ENCODE data around the gene ARF5. TPM values are rescaled to one million over a fixed set of nuclear protein-coding genes. Genes with fewer than 3 reads are reported as not detected.
A peak's percentile ranks its signal among the peaks of the same experiment; 100 is the strongest.

Gene ARF5
- total RNA-seq, 1 experiment from 2014 or later: 252 TPM

DNA sequence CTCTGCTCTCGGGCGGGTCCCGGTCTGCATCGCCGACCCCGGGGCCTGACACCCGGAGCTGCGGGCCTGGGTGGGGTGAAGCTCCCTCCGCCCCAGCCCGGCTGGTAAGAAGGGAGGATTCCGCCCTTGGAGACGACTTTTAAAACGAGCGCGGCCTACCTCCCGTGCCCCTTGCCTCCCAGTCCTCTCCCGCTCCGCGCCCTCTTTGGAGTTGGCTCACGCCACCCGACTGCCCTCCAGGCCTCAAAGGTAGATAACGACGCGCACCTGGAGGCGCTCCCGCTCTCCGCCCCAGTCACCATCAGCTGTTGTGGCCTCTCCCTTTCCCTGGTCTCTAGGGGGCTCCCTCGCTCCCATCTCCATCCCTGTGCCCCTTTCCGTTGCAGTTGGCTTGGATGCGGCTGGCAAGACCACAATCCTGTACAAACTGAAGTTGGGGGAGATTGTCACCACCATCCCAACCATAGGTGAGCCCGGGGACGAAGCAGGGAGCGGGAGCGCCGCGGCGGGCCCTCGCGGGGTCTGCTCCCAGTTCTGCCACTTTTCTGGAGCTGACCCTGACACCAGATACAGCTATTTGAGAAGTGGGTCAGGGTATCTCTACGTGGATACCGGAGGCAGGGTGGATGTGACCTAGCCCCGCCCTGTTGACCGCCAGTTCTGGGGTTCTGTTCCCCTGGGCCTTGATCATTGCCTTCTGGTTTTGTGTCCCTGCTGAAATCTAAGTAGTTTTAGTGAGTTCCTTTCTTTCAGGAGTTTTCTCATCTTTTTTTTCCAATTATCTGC, 679 bp downstream of the ARF5 start:
- peak; percentile 57 for DNase-seq (ENCODE audit: low read depth)

DNA sequence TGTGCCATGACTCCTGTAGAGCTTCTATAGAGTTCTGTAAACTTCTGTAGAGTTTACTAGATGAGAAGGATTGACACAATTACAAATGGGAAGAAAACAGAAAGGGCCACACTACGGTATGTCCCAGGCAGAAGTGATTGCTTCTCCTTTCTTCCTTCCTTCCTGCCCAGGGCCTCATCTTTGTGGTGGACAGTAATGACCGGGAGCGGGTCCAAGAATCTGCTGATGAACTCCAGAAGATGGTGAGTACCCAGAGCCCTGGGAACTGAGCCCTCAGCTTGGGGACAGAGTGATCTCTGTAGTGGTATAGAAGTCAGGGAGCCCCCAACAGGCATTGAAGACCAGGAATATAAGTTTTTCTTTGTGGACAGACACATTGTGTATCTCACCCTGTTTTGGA, 1.7 kb downstream of the ARF5 start:
- no peak for DNase-seq (ENCODE audit: low read depth)

- DNase-seq (ENCODE audit: low read depth): no peak
Observed at GRCh38 chr7:127591189-127591588, 3.0 kb downstream of the ARF5 start.

GRCh38 chr7:127591591-127591990, 3.4 kb downstream of the ARF5 start:
- no peak for DNase-seq (ENCODE audit: low read depth)

GRCh38 chr7:127592550-127592949, 4.3 kb downstream of the ARF5 start:
- no peak for DNase-seq (ENCODE audit: low read depth)

- no peak for DNase-seq (ENCODE audit: low read depth)
Observed at GRCh38 chr7:127594490-127594889, 6.3 kb downstream of the ARF5 start.

- no peak for DNase-seq (ENCODE audit: low read depth)
Observed at GRCh38 chr7:127595737-127596136, 7.5 kb downstream of the ARF5 start.

DNA sequence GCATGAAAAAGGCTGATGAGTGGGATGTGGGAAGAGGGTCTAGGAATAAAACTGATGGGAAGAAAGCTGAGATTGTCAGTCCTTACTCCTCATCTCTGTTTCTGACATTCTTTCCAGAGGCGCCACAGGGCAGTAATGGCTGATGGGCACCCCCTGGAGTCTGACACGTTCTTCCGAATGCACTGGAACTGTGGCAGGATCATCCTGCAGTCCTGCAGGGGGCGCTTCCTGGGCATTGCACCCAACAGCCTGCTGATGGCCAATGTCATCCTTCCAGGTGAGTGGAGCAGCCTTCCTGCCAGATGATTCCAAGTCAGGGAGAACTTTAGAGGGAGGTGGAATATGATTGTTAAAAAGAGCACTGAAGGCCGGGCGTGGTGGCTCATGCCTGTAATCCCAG, 10.1 kb downstream of the ARF5 start:
- DNase-seq (ENCODE audit: low read depth): no peak

DNA sequence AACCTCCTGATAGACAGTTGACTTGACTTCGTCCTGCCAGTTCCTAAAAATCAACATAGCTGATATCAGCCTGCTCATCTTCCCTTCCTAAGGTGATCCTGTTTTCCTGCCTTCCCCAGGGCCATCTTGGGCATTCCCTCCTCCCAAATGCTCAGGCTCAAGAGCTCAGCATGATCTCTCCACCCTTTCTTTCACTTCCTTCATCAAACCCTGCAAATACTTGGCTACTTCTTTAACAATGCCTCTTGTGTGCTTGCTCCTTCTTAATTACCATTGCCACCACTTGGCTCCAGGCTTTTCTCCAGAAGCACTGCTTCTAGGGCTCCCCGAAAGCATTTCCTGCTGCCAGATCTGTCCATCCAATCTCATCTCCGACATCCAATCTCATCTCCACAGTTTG, 12.7 kb downstream of the ARF5 start:
- no peak for DNase-seq (ENCODE audit: low read depth)

GRCh38 chr7:127608446-127608845, 20.2 kb downstream of the ARF5 start:
- DNase-seq (ENCODE audit: low read depth): no peak

DNA sequence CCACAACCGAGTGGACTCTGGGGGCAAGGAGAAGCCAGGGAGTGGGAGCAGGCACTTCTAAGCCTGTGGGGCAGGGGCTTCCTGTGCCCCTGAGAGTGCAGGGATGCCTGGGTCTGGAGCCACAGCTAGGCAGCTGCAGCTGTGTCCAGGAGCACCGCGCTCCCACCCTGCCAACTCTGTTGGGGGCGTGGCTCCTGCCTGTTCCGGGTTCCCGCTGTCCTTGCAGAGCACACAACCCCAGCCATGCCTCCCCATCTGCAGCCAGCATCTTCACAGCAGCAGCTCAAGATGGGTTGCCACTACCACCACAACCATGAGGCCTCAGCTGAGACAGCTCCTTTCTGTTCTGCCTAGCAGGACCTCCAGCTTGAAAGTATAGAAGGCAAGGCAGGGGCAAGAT, 21.1 kb downstream of the ARF5 start:
- no peak for DNase-seq (ENCODE audit: low read depth)

DNA sequence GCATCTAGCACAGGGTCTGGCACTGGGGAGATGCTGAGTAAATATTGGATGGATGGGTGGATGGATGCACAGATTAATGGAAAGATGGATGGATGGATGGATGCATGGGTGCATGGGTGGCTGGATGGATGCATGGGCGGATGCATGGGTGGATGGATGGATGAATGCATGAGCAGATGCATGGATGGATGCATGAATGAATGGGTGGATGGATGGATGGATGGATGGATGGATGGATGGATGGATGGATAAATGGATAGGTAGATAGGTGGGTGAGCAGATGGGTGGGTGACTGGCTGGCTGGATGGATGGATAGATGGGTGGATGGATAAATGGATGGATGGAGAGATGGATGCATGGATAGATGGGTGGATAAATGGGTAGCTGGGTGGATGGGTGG, 24.1 kb downstream of the ARF5 start:
- DNase-seq (ENCODE audit: low read depth): no peak

- DNase-seq (ENCODE audit: low read depth): no peak
Observed at GRCh38 chr7:127616724-127617123, 28.5 kb downstream of the ARF5 start.

GRCh38 chr7:127618042-127618441, 29.8 kb downstream of the ARF5 start, which contains the start of gene PAX4:
Gene PAX4, minus strand, starts transcription at chr7:127618142. Its CDS starts 2,214 bp downstream, at chr7:127615928.
- no peak for DNase-seq (ENCODE audit: low read depth)

- DNase-seq (ENCODE audit: low read depth): no peak
Observed at GRCh38 chr7:127618775-127619174, 30.6 kb downstream of the ARF5 start.

GRCh38 chr7:127619681-127620405, 31.6 kb downstream of the ARF5 start:
- DNase-seq (ENCODE audit: low read depth): no peak

DNA sequence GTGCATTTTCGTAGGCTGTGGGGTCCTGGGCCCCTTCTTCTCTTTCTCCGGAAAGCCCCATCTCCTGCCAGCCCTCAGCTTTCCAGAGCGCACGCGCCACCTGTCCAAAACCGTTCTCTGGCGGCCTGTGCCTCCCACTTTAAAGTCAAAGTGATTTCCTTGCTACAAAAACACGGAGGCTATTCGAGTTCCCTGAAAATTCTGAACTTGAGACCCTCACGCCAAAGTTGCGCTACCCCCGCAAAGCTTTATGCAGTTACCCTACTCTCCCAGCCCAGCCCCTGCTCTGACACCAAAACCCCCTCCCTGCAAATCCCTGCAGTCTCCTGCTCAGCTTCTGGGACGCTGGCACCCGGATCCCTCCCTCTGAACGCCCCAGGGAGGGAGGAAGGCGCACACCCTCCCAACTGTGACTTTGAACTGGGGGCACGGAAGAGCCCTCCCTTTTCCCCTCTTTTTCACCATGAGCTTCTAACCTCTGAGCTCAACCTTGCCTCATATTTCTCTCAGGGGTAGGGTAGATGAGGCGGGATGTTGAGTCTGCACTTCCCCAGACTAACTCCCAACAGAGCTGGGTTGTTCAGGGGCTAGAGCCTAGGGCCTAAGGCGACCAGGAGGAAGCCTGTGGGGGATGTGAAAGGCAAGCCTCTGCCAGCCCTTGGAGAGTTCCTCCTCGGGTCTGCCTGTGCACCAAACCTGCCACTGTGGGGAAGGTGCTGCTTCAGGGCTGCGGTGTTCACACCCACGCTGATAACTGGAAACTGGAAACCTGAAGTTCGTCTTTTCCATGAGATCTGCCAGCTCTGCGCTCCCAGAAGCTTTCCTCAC, 32.4 kb downstream of the ARF5 start:
- no peak for DNase-seq (ENCODE audit: low read depth)

DNA sequence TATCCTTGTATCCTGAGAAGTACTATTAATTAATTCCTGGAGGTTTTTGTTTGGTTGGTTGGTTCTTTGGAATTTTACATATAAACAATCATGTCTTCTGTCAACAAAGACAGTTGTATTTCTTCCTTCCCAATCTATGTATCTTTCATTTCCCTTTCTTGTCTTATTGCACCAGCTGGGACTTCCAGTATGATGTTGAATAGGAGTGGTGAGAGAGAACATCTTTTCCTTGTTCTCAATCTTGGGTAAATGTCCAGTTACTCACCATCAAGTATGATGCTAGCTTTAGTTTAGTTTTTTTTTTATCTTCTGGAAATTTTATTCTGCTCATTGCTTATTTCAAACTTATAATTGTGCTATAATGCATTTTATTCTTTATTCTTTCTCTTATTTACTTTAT, 37.1 kb downstream of the ARF5 start:
- no peak for DNase-seq (ENCODE audit: low read depth)

GRCh38 chr7:127628445-127628844, 40.2 kb downstream of the ARF5 start:
- no peak for DNase-seq (ENCODE audit: low read depth)

GRCh38 chr7:127629268-127629854, 41.1 kb downstream of the ARF5 start:
- DNase-seq (ENCODE audit: low read depth): no peak

DNA sequence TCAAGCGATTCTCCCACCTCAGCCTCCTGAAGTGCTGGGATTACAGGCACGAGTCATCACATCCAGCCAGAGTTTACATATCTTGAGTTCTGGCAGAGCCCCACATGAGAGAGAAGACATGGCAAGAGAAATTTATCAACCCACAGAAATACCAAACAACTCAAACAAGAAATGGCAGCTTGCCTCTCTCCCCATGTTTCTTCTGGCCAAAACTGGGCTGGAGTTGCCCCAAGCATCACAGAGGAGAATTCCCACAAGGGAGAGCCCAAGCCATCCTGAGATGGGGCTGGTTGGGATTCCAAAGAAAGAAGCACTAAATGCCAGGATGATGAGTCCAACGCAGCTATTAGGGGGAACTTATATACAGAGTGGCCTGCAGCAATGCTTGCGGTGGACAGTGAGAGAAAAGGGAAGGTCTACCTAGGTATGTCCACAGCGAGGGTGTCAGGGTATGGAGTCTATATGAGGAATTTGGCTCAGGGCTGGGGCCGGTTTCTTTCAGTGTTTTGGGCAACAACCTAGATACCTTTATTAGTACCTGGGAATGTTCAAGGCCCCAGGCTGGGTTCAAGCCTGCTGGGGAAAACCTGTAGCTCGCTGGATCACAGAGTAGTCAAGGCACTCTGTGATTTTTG, 44.2 kb downstream of the ARF5 start:
- DNase-seq (ENCODE audit: low read depth): peak; percentile 41
